Ovary (tissue), 9 donors: ENCODE results near the gene NTN5. TPM values are rescaled to one million over a fixed set of nuclear protein-coding genes. Genes with fewer than 3 reads are reported as not detected.
"Not testable (repeated sequence)": the region's sequence is repeated elsewhere in the genome, so short reads cannot be mapped to it uniquely, and the experiment has no call there.

ENCODE experiments used
- DNase-seq, 5 donors: peaks; one replicate each; pipeline ENCODE4 v3.0.0-alpha.2; 2019 to 2020
- H3K27ac ChIP-seq, 2 donors: fragments of 200-600 bp; one replicate each; pipeline versions ENCODE4 v1.5.1 to v1.8.0; 2019 to 2022
- H3K27me3 ChIP-seq: fragments of 200-600 bp; one replicate; pipeline ENCODE4 v1.8.0; 2022
- H3K36me3 ChIP-seq: fragments of 200-600 bp; sonication (generic); one replicate; pipeline ENCODE4 v1.5.1; 2019
- H3K4me1 ChIP-seq: one replicate; pipeline ENCODE4 v1.8.1; 2013; ENCODE audit warnings: mild to moderate bottlenecking, moderate library complexity; ENCODE audit not compliant: insufficient read depth
- H3K4me3 ChIP-seq: fragments of 200-600 bp; sonication (generic); one replicate; pipeline ENCODE4 v1.5.1; 2017
- H3K9me3 ChIP-seq, 2 donors: fragments of 200-600 bp in 1 of 2; sonication (generic) in 1 of 2; one replicate each; pipeline versions ENCODE4 v1.5.1 to v1.8.1; 2013 to 2019; ENCODE audit warnings: mild to moderate bottlenecking in 1 of 2, moderate library complexity in 1 of 2
- CTCF ChIP-seq, 3 donors: fragments of 450-650 bp in 2 of 3; fragments of 200-600 bp in 1 of 3; IDR thresholded peaks; one replicate each; pipeline versions ENCODE4 v1.5.1 to v1.8.0; 2016 to 2022; ENCODE audit warnings: antibody characterized with exemption in 3 of 3, mild to moderate bottlenecking in 1 of 3
- EP300 ChIP-seq: sonication (generic); formaldehyde crosslinking; IDR thresholded peaks from one replicate; pipeline ENCODE4 v1.6.1; 2017; ENCODE audit warnings: antibody characterized with exemption
- POLR2A ChIP-seq: fragments of 450-650 bp; IDR thresholded peaks from one replicate; pipeline ENCODE4 v1.6.1; 2017; ENCODE audit warnings: antibody characterized with exemption, mild to moderate bottlenecking, moderate library complexity
- WGBS, 3 donors: extraction: QIAGEN DNeasy Blood & Tissue Kit in 1 of 3; methylation state at CpG; one replicate each; pipeline versions ENCODE4 v1.1.5 to v1.1.7; 2013 to 2017; 5-methylcytosine and 5-hydroxymethylcytosine counted together
- intact Hi-C, 4 donors: fragments of 100-400 bp; cut with DNase I; formaldehyde crosslinking; loops; one replicate each; pipeline versions ENCODE4 v1.11.0 to v1.15.1; 2022 to 2023
- polyA plus RNA-seq, 2 donors: library from polyadenylated mRNA; stranded (reverse); fragments of 200-250 nt in 1 of 2; fragments of 350-450 nt in 1 of 2; fragmentation: Illumina TruSeq in 1 of 2; extraction: RNeasy Lipid Tissue Mini Kit (QIAGEN cat#74804) in 1 of 2; gene quantifications; one replicate each; pipeline ENCODE4 v1.2.3, GENCODE V29; 2013 to 2014
- total RNA-seq, 7 donors: library from RNA; depleted of rRNA in 2 of 7; stranded (reverse); fragments of >200 nt in 2 of 7; fragmentation: NEBNext Ultra II Directional in 3 of 7; extraction: Animal tissue kit (Norgen Biotek cat#: 25700) in 3 of 7; gene quantifications; one replicate each; pipeline versions ENCODE4 v1.1.0 to v1.2.4, GENCODE V29; 2016 to 2023
- donor health status: DM: no; HTN: no; CAD: no; lungs with moderate emphysema.
- donor health status: DM: no; HTN: no; CAD: no.
- donor health status: Bipolar disorder and iron deficiency.
- donor health status: DM: yes; HTN: yes; CAD: no.
- donor health status: DM: no; HTN: no; CAD: no.
- donor health status: DM: yes; HTN: yes; CAD: no.

Gene NTN5
- total and polyA plus RNA-seq, 9 donors, result 0.23 to 3.8 (median 2.0) TPM

GRCh38 chr19:48719263-48720171 lies 46.7 kb upstream of the NTN5 start, which contains the start of gene MAMSTR:
Gene MAMSTR (minus strand): TSS chr19:48719725. CDS start chr19:48719031, 694 bp downstream.
- H3K9me3 ChIP-seq, result no peaks in the 10 kb centered on the region
- H3K27ac ChIP-seq, result peak within 1 kb of the TSS; percentile 55 to 96
- peak; percentile 52 to 78 (median 74) for DNase-seq
- intact Hi-C loops, result loop anchor here in 1 of 4 donors (10.0 kb wide), 1 partner anchor 75 kb away; the partner anchor contains the start of gene CA11
- no peaks in the 10 kb centered on the region for H3K27me3 ChIP-seq
- H3K36me3 ChIP-seq, result no peaks in the 10 kb centered on the region
- 46 to 70% (median 56%) methylated on average over 33 of the region's 33 CpGs for WGBS, 3 donors
- peak within 1 kb of the TSS; percentile 51 for H3K4me3 ChIP-seq
- peaks cover 38% of the 10 kb centered on the region for H3K4me1 ChIP-seq
- TF ChIP-seq POLR2A, result no peak
- TF ChIP-seq CTCF (IDR thresholded peaks at IDR 0.05), result no peak
- no peak for TF ChIP-seq EP300

GRCh38 chr19:48718711-48719231 lies 46.0 kb upstream of the NTN5 start:
- peak overlapping the region in 1 of 2 donors; percentile 96 for H3K27ac ChIP-seq
- intact Hi-C loops, result loop anchor here in 1 of 4 donors (10.0 kb wide), 1 partner anchor 74 kb away; the partner anchor contains the start of gene CA11
- TF ChIP-seq POLR2A (no peak), EP300 (no peak), CTCF (IDR thresholded peaks at IDR 0.05) (no peak)
- H3K4me3 ChIP-seq, result no peak overlapping the region
- DNase-seq, result peak; percentile 43 to 82 (median 69)
- H3K4me1 ChIP-seq, result peaks cover 36% of the 10 kb centered on the region
- no peaks in the 10 kb centered on the region for H3K36me3 ChIP-seq
- WGBS, 3 donors, result 29 to 45% (median 37%) methylated on average over 15 of the region's 15 CpGs
- H3K9me3 ChIP-seq, result no peaks in the 10 kb centered on the region
- no peaks in the 10 kb centered on the region for H3K27me3 ChIP-seq

- H3K27ac ChIP-seq, result peak overlapping the region in 1 of 2 donors; percentile 27
- peaks cover 39% of the 10 kb centered on the region for H3K4me1 ChIP-seq
- H3K36me3 ChIP-seq, H3K9me3 ChIP-seq, H3K27me3 ChIP-seq, H3K4me3 ChIP-seq, DNase-seq: not testable (repeated sequence)
- intact Hi-C loops, result loop anchor here in 1 of 4 donors (10.0 kb wide), 1 partner anchor 73 kb away; the partner anchor contains the start of gene CA11
- WGBS, 3 donors, result 93 to 95% (median 93%) methylated on average over 13 of the region's 13 CpGs
Measured at GRCh38 chr19:48718106-48718505, 45.3 kb upstream of the NTN5 start.

GRCh38 chr19:48716562-48717291 lies 43.9 kb upstream of the NTN5 start:
- H3K4me1 ChIP-seq, result peaks cover 41% of the 10 kb centered on the region
- H3K36me3 ChIP-seq, result no peaks in the 10 kb centered on the region
- intact Hi-C loops, result loop anchor here in 1 of 4 donors (10.0 kb wide), 1 partner anchor 72 kb away; the partner anchor contains the start of gene CA11
- WGBS, 3 donors, result 2 to 5% (median 3%) methylated on average over 24 of the region's 24 CpGs
- TF ChIP-seq POLR2A (no peak), CTCF (IDR thresholded peaks at IDR 0.05) (no peak), EP300 (no peak)
- peak overlapping the region; percentile 19 for H3K4me3 ChIP-seq
- no peaks in the 10 kb centered on the region for H3K9me3 ChIP-seq
- peak; percentile 69 to 87 (median 85) for DNase-seq
- peak overlapping the region; percentile 3 to 79 for H3K27ac ChIP-seq
- H3K27me3 ChIP-seq, result no peaks in the 10 kb centered on the region
